SU-DHL-6 (cell line): ENCODE data around the gene GRM5.

Experiments used
- EZH2phosphoT487 ChIP-seq: fragments of 200-600 bp; sonication (generic), shearing (Covaris generic); conservative IDR thresholded peaks from 2 replicates; pipeline ENCODE4 v1.6.1; 2018; ENCODE audit warnings: mild to moderate bottlenecking, antibody characterized with exemption, low read length, moderate library complexity, mixed read lengths
- TF ChIP-seq, protein P1 (sequence below): fragments of 200-600 bp; sonication (generic); IDR thresholded peaks from one replicate; pipeline ENCODE4 v1.5.1; 2017; ENCODE audit warnings: antibody characterized with exemption, mild to moderate bottlenecking, low read length, moderate library complexity; ENCODE audit not compliant: insufficient read depth, poor library complexity, severe bottlenecking

DNA sequence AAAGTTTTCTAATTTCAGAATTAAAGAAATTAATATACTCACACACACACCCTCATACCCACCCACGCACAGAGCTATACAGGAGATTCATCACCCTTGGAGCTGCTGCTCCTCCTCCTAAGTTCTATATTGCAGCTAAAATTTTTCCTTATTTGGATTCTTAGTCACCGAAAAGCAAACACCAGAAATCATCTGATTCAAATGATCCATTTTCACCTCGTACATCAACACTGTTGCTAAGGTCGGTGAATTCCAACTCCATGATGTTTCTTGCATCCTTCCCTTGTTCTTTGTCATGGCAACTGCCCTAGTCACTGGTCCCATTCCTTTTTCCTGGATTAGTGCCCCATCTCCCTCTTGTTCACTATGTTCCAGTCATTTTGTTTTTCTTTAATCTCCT, 286.2 kb downstream of the GRM5 start:
- TF ChIP-seq, protein P1, sequence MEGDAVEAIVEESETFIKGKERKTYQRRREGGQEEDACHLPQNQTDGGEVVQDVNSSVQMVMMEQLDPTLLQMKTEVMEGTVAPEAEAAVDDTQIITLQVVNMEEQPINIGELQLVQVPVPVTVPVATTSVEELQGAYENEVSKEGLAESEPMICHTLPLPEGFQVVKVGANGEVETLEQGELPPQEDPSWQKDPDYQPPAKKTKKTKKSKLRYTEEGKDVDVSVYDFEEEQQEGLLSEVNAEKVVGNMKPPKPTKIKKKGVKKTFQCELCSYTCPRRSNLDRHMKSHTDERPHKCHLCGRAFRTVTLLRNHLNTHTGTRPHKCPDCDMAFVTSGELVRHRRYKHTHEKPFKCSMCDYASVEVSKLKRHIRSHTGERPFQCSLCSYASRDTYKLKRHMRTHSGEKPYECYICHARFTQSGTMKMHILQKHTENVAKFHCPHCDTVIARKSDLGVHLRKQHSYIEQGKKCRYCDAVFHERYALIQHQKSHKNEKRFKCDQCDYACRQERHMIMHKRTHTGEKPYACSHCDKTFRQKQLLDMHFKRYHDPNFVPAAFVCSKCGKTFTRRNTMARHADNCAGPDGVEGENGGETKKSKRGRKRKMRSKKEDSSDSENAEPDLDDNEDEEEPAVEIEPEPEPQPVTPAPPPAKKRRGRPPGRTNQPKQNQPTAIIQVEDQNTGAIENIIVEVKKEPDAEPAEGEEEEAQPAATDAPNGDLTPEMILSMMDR = no peak
- TF ChIP-seq EZH2phosphoT487 = no peak
